Fibroblast of villous mesenchyme (primary cell): ENCODE results near the gene POC5. TPM values are rescaled to one million over a fixed set of nuclear protein-coding genes. Genes with fewer than 3 reads are reported as not detected.
"Not testable (repeated sequence)": the region's sequence is repeated elsewhere in the genome, so short reads cannot be mapped to it uniquely, and the experiment has no call there.

Experiments used
- DNase-seq: peaks from one replicate; pipeline ENCODE4 v3.0.0-alpha.2; 2010; ENCODE audit warnings: low read depth
- H3K4me3 ChIP-seq: 2 replicates; pipeline ENCODE4 v1.5.1; 2011; ENCODE audit warnings: low read depth, mild to moderate bottlenecking, low read length
- total RNA-seq: library from RNA; depleted of rRNA; stranded (reverse); fragments of >200 nt; gene quantifications from 2 replicates; pipeline ENCODE4 v1.2.3, GENCODE V29; 2012
- TF ChIP-seq, protein P1 (sequence below): IDR thresholded peaks from 2 replicates; pipeline ENCODE4 v1.5.1; 2012; ENCODE audit warnings: low read depth, mild to moderate bottlenecking, low read length; ENCODE audit not compliant: insufficient read depth

The POC5 gene
- total RNA-seq, 1 donor = 15.5 TPM

DNA sequence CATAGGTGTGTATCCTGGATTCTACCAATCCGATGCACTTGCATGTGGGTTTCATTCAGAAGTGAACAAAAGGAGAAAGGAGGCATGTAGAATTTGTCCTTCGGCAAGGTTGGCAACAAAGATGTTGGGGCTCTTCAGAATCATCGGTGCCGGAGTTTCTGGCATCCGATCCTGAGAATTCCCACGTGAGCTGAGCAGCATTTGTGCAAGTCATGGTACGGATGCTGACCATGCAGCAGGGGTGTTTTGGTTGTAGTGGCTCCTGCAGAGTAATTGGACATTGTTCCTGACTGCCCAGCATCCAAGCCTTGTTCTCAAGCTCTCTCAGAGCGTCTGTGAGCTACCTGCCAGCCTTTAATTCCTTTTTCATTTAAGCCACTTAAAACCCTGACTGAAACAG lies 19.0 kb upstream of the POC5 start:
- DNase-seq = no peak
- TF ChIP-seq, protein P1, sequence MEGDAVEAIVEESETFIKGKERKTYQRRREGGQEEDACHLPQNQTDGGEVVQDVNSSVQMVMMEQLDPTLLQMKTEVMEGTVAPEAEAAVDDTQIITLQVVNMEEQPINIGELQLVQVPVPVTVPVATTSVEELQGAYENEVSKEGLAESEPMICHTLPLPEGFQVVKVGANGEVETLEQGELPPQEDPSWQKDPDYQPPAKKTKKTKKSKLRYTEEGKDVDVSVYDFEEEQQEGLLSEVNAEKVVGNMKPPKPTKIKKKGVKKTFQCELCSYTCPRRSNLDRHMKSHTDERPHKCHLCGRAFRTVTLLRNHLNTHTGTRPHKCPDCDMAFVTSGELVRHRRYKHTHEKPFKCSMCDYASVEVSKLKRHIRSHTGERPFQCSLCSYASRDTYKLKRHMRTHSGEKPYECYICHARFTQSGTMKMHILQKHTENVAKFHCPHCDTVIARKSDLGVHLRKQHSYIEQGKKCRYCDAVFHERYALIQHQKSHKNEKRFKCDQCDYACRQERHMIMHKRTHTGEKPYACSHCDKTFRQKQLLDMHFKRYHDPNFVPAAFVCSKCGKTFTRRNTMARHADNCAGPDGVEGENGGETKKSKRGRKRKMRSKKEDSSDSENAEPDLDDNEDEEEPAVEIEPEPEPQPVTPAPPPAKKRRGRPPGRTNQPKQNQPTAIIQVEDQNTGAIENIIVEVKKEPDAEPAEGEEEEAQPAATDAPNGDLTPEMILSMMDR = no peak
- H3K4me3 ChIP-seq = no peak overlapping the region

DNA sequence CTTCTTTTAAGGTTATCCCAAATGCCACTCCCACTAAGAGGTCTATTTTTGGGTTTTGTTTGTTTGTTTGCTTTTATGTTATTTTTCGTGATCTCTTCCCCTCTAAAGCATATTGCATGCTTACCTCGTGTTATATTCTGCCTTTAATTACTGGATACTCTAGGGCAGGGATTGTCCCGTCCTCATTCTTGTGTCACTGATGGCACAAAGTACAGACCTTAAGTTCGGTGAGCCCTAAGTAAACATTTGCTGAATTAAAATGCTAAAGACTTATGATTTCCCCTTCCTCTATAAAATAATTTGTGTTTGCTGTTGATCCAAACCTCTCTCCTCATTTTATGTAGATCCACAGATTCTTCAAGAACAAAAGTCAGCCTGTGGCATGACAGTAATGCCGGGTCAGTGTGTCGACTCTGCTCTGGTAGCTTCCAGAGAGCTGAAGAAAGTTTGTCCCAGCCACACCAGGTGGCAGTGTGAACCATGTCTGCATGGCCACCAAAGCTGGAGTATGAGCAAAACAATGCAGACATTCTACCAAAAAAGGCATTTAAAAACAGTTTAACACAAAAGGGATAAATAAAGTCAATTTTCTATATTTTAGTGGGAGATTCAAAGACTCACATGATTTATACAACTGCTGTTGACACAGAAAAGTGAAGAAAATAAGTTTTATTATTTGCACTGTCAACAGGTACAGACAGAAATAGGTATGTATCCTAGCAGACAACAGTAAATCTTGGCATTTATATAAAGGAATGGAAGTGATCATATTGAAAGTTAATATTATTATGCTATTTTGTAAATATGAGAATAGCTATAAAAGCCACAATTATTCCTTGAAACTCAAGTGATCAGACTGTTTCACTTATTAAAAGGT lies 17.9 kb upstream of the POC5 start:
- H3K4me3 ChIP-seq = no peak overlapping the region
- TF ChIP-seq, protein P1 = peak; percentile 40
- peak; percentile 16 for DNase-seq

DNA sequence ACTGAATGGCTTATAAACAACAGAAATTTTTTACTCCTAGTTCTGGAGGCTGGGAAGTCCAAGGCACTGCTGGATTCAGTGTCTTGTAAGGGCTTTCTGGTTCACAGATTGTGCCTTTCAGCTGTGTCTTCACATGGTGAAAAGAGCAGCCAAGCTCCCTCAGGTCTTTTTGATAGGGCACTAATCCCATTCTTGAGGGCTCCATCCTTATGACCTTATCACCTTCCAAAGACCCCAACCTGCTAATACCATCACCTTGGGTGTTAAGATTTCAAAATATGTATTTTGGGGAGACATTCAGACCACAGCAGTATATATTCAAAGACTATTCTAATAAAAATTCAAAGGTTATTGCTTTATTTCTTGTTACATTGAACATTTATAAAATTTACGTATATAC lies 16.5 kb upstream of the POC5 start:
- H3K4me3 ChIP-seq = no peak overlapping the region
- no peak for DNase-seq
- TF ChIP-seq, protein P1 = no peak

DNA sequence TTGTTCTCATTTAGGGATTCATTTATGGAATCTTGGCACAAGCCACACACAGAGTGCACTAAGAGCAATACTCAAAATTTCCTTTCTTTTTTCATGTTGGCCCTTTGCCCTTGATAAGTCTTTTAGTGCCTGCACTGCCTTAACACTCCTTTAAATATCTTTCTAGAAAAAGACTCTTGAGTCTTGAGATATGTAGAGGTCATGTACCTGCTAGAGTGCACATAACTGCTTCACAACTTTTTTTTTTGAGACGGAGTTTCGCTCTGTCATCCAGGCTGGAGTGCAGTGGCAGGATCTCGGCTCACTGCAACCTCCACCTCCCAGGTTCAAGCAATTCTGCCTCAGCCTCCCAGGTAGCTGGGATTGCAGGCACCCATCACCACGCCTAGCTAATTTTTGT lies 14.3 kb upstream of the POC5 start:
- DNase-seq, H3K4me3 ChIP-seq: not testable (repeated sequence)

DNA sequence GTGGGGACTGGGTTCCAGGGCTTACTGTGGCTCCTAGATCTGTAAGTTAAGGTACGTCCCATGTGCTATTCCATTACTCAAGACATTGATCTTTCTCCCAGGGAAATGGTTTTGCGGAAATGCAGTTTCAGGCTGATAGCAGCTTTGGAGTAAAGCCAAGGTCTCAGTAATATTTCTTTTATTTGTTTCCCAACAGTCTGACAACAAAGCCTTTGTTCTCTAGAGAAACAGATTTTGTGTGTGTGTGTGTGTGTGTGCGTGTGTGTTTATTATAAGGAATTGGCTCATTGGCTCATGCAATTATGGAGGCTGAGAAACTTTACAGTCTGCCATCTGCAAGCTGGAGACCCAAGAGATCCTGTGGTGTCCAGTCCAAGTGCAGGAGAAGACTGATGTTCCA lies 12.1 kb upstream of the POC5 start:
- TF ChIP-seq, protein P1 = no peak
- DNase-seq = no peak
- H3K4me3 ChIP-seq = no peak overlapping the region

DNA sequence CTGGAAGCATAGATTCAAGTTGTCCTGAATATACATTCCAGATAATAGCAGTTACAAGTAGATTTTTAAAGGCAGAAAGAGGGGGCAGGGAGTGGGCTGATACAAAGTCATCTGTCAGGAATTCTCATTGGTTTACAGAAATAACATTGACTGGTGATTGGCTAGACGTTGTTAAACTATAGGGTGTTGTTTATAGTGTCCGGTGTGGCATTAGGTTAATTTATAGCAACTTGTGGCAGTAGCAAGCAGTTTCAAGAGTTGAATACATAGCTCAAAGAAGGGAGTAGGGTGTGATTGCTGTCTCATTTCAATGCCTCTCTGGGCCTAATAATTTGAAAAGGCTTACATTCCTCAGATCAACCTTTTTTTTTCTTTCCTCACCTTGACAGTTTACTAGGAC lies 10.7 kb upstream of the POC5 start:
- DNase-seq = no peak
- no peak overlapping the region for H3K4me3 ChIP-seq
- TF ChIP-seq, protein P1 = no peak

DNA sequence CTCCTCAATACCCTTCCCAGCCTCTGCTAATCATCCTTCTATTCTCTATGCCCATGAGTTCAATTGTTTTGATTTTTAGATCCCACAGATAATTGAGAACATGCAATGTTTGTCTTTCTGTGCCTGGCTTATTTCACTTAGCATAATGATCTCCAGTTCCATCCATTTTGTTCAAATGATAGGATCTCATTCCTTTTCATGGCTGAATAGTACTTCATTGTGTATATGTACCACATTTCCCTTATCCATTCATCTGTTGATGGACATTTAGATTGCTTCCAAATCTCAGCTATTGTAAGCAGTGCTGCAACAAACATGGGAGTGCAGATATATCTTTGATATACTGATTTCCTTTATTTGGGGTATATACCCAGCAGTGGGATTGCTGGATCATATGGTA lies 9.0 kb upstream of the POC5 start:
- H3K4me3 ChIP-seq, DNase-seq: not testable (repeated sequence)

DNA sequence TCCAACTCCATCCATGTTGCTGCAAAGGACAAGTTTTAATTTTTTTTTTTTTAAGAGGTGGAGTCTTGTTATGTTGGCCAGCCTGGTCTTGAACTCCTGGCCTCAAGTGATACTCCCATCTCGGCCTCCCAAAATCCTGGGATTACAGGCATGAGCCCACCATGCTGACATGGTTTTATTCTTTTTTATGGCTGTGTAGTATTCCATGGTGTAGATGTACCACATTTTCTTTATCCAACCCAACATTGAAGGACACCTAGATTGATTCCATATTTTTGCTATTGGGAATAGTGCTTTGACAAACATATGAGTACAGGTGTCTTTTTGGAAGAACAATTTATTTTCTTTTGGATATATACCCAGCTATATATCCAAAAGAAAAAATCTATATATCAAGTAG lies 6.1 kb upstream of the POC5 start:
- no peak overlapping the region for H3K4me3 ChIP-seq
- no peak for DNase-seq
- TF ChIP-seq, protein P1 = no peak
